Measurements from ENCODE around the gene CAMTA1.
"Not testable (repeated sequence)": the region's sequence is repeated elsewhere in the genome, so short reads cannot be mapped to it uniquely, and the experiment has no call there.

Gene CAMTA1

GRCh38 chr1:6815726-6816125 is 30.5 kb downstream of the CAMTA1 start:
- DNase-seq, result no peak

- DNase-seq, result no peak
These were observed 34.2 kb downstream of the CAMTA1 start for GRCh38 chr1:6819246-6820040.

- DNase-seq, result no peak
These were observed 35.6 kb downstream of the CAMTA1 start for GRCh38 chr1:6820899-6821298.

- peak; percentile 17 for DNase-seq
These were observed 37.5 kb downstream of the CAMTA1 start for GRCh38 chr1:6822530-6823359.

- no peak for DNase-seq
These were observed 38.5 kb downstream of the CAMTA1 start for GRCh38 chr1:6823793-6824192.

GRCh38 chr1:6824665-6825368 is 39.6 kb downstream of the CAMTA1 start:
- no peak for DNase-seq

- no peak for DNase-seq
These were observed 40.6 kb downstream of the CAMTA1 start for GRCh38 chr1:6825828-6826227.

GRCh38 chr1:6827079-6827478 is 41.8 kb downstream of the CAMTA1 start:
- DNase-seq, result no peak

GRCh38 chr1:6827630-6828165 is 42.4 kb downstream of the CAMTA1 start:
- DNase-seq, result no peak

- DNase-seq, result no peak
These were observed 46.1 kb downstream of the CAMTA1 start for GRCh38 chr1:6831366-6831765.

GRCh38 chr1:6832006-6832405 is 46.8 kb downstream of the CAMTA1 start:
- not testable (repeated sequence) for DNase-seq

- no peak for DNase-seq
These were observed 47.4 kb downstream of the CAMTA1 start for GRCh38 chr1:6832531-6833188.

- DNase-seq, result no peak
These were observed 48.5 kb downstream of the CAMTA1 start for GRCh38 chr1:6833804-6834203.

GRCh38 chr1:6834366-6834765 is 49.1 kb downstream of the CAMTA1 start:
- no peak for DNase-seq

GRCh38 chr1:6835139-6835538 is 49.9 kb downstream of the CAMTA1 start:
- no peak for DNase-seq

GRCh38 chr1:6842301-6842700 is 57.0 kb downstream of the CAMTA1 start:
- DNase-seq, result no peak

GRCh38 chr1:6845786-6846185 is 60.5 kb downstream of the CAMTA1 start:
- DNase-seq, result not testable (repeated sequence)

GRCh38 chr1:6848816-6849215 is 63.6 kb downstream of the CAMTA1 start:
- DNase-seq, result no peak

GRCh38 chr1:6850537-6850936 is 65.3 kb downstream of the CAMTA1 start:
- DNase-seq, result no peak

GRCh38 chr1:6852136-6852890 is 67.1 kb downstream of the CAMTA1 start:
- no peak for DNase-seq

GRCh38 chr1:6854166-6854565 is 68.9 kb downstream of the CAMTA1 start:
- DNase-seq, result no peak

GRCh38 chr1:6857831-6858230 is 72.6 kb downstream of the CAMTA1 start:
- DNase-seq, result no peak

Data from NCI-H2227 treated with DMSO at 0.1 percent for 48 hours (cell line).